Stimulated activated naive B cell treated with anti-CD40 and anti-IgM and Interleukin-4, amounts not matched to agents 10 μg/mL and 1 μg/mL and 100 μg/mL, for 72 hours (primary cell): Measurements from ENCODE around the gene FBXW4.
"Not testable (repeated sequence)": the region's sequence is repeated elsewhere in the genome, so short reads cannot be mapped to it uniquely, and the experiment has no call there.

ENCODE experiments used
- ATAC-seq, 2 donors: fragments of 150-1000 bp; cut with Tn5 transposase; replicated peaks; 2 replicates each; pipeline ENCODE4 v1.10.0; 2021; ENCODE audit warnings: moderate library complexity in 1 of 2
- DNase-seq: peaks from one replicate; pipeline ENCODE4 v3.0.0; 2021
- H3K27ac Mint-ChIP-seq: one replicate; pipeline ENCODE4 v1.8.0; 2022; ENCODE audit warnings: mild to moderate bottlenecking, mixed read lengths
- H3K27me3 Mint-ChIP-seq, 2 donors: one replicate each; pipeline ENCODE4 v1.8.0; 2022; ENCODE audit warnings: mixed read lengths in 2 of 2
- H3K36me3 Mint-ChIP-seq, 2 donors: one replicate each; pipeline ENCODE4 v1.8.0; 2022; ENCODE audit warnings: mixed read lengths in 2 of 2, mild to moderate bottlenecking in 1 of 2
- H3K4me1 Mint-ChIP-seq, 2 donors: one replicate each; pipeline ENCODE4 v1.8.0; 2022; ENCODE audit warnings: mixed read lengths in 2 of 2, mild to moderate bottlenecking in 1 of 2
- H3K4me3 Mint-ChIP-seq, 2 donors: one replicate each; pipeline ENCODE4 v1.8.0; 2022; ENCODE audit warnings: mild to moderate bottlenecking in 2 of 2, mixed read lengths in 2 of 2, moderate library complexity in 1 of 2
- H3K9me3 Mint-ChIP-seq, 2 donors: one replicate each; pipeline ENCODE4 v1.8.0; 2022; ENCODE audit warnings: mixed read lengths in 2 of 2, mild to moderate bottlenecking in 1 of 2

Gene FBXW4

DNA sequence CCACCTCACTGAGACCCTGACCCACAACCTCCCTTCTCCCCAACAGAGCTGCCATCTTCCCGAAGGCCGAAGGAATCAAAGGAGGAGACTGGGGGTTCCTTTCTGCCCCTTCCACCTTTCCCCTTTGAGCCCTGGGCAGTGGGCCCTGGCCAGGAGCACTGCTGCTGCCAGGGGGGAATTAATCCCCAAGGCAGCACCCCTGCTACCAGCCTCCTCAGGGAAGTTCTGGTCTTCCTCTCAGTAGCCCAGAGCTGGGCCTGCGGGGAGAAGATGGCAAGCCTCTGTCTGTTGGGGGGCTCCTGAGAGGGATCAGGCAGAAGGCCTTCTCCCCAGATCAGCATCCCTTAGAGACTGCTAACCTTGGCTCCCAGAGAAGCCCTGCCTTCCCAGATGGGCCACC lies 81.3 kb downstream of the FBXW4 start:
- H3K27ac Mint-ChIP-seq, result no peak overlapping the region
- ATAC-seq (no peak), DNase-seq (no peak)
- no peaks in the 10 kb centered on the region for H3K27me3 Mint-ChIP-seq
- H3K36me3 Mint-ChIP-seq, result peaks cover 37 to 49% of the 10 kb centered on the region in 2 donors
- H3K4me1 Mint-ChIP-seq, result peaks cover 17 to 21% of the 10 kb centered on the region in 2 donors
- H3K9me3 Mint-ChIP-seq, result no peaks in the 10 kb centered on the region
- H3K4me3 Mint-ChIP-seq, result no peak overlapping the region

- Mint-ChIP-seq H3K27ac (no peak overlapping the region), H3K4me1 (peaks cover 9 to 15% of the 10 kb centered on the region in 2 donors), H3K27me3 (no peaks in the 10 kb centered on the region)
These were observed 82.1 kb downstream of the FBXW4 start for GRCh38 chr10:101612872-101613271.

DNA sequence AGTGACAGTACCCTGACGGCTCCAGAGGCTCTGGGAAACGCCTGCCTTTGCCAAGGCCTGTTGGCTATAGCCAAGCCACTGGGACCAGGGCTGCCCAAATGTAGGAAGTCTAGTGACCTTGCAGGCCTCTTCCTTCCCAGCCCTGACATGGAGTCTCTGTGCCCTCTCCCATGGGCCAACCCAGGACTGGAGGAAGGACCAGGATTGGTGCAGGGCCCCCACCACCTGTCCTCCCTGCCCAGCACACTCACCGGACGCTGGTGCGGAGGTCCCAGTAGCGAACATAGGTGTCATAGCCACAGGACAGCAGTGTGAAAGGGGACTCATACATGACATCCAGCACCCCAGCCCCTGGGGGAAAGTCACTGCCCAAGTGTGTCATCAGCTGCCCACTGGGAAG lies 82.9 kb downstream of the FBXW4 start:
- H3K27me3 Mint-ChIP-seq, result no peaks in the 10 kb centered on the region
- DNase-seq (no peak), ATAC-seq (no peak)
- H3K9me3 Mint-ChIP-seq, result no peaks in the 10 kb centered on the region
- H3K27ac Mint-ChIP-seq, result peak overlapping the region; percentile 51
- H3K36me3 Mint-ChIP-seq, result peaks cover 32 to 38% of the 10 kb centered on the region in 2 donors
- peaks cover 2 to 7% of the 10 kb centered on the region in 2 donors for H3K4me1 Mint-ChIP-seq
- no peak overlapping the region for H3K4me3 Mint-ChIP-seq

More at GRCh38 chr10:101612872-101613271, 82.1 kb downstream of the FBXW4 start:
- no peak for DNase-seq
- Mint-ChIP-seq H3K9me3 (no peaks in the 10 kb centered on the region), H3K4me3 (no peak overlapping the region), H3K36me3 (peaks cover 32 to 45% of the 10 kb centered on the region in 2 donors)
- no peak for ATAC-seq

DNA sequence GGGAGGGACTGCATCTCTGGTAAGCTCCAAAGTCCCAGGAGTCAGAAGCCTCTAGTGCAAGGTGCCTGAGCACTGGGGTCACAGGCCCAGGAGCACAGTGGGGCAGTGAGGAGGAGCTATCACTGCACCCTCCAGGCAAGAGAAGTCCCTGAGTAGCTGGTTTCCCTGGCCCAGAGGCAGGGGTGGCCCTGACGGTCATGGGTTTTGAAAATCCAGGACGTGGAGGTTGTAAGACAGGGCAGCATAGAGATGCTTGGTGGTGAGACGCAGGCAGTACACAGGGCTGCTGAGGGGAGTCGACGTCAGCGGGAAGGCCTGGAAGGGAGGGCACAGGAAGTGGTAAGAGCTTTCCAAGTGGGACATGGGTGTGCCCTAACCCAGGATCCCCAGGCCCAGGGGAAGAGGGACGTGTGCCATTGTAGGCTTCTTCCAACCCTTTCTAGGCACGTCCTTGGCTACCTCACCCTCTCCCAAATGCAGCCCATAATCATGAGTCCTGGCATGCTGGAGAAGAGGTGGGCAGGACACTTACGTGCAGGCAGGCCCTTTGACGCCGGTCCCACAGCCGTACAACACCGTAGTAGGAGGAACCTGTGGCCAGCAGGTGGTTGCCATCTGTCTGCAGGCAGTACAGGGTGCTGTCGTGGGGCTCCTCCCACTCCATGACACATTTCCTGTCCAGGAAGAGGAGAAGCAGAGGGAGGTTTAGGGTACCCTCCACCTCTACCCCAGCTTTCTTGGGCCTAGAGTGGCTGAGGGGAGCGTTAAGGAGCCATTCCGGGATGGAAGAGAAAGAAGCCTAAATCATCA lies 83.7 kb downstream of the FBXW4 start:
- Mint-ChIP-seq H3K4me1 (peaks cover 0 to 5% of the 10 kb centered on the region in 2 donors), H3K36me3 (peaks cover 36 to 37% of the 10 kb centered on the region in 2 donors), H3K27me3 (no peaks in the 10 kb centered on the region), H3K4me3 (no peak overlapping the region), H3K9me3 (no peaks in the 10 kb centered on the region), H3K27ac (peak overlapping the region; percentile 26)
- ATAC-seq, result peak in 1 of 2 donors; percentile 36
- DNase-seq, result no peak

- DNase-seq (no peak), ATAC-seq (no peak)
- H3K27me3 Mint-ChIP-seq, result no peaks in the 10 kb centered on the region
- peaks cover 0 to 4% of the 10 kb centered on the region in 2 donors for H3K4me1 Mint-ChIP-seq
- no peak overlapping the region for H3K4me3 Mint-ChIP-seq
- peak overlapping the region; percentile 37 for H3K27ac Mint-ChIP-seq
- H3K9me3 Mint-ChIP-seq, result no peaks in the 10 kb centered on the region
- H3K36me3 Mint-ChIP-seq, result peaks cover 38 to 45% of the 10 kb centered on the region in 2 donors
These were observed 85.5 kb downstream of the FBXW4 start for GRCh38 chr10:101609481-101609880.

DNA sequence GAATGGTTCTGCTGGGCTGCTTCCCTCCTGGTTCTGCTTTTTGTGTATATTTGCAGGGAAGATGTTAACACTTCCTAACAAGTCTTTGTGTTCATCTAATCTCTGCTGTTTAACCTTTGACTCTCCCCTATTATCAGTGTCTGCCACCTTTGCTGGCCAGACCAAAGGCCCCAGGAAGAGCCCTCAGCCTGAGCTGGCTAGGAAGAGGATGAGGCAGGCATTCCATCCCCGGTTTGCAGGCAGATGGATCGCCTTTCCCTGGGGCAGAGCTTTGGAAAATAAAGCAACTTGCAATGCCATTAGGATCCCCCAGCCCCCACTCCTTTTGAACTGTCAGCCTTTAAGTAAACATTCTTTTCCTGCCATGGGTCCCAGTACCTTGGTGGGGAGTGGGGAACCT lies 87.8 kb downstream of the FBXW4 start:
- peaks cover 32 to 52% of the 10 kb centered on the region in 2 donors for H3K36me3 Mint-ChIP-seq
- H3K4me3 Mint-ChIP-seq, result no peak overlapping the region
- DNase-seq (no peak), ATAC-seq (no peak)
- H3K27me3 Mint-ChIP-seq, result no peaks in the 10 kb centered on the region
- peaks cover 0 to 4% of the 10 kb centered on the region in 2 donors for H3K4me1 Mint-ChIP-seq
- no peaks in the 10 kb centered on the region for H3K9me3 Mint-ChIP-seq
- H3K27ac Mint-ChIP-seq, result no peak overlapping the region

DNA sequence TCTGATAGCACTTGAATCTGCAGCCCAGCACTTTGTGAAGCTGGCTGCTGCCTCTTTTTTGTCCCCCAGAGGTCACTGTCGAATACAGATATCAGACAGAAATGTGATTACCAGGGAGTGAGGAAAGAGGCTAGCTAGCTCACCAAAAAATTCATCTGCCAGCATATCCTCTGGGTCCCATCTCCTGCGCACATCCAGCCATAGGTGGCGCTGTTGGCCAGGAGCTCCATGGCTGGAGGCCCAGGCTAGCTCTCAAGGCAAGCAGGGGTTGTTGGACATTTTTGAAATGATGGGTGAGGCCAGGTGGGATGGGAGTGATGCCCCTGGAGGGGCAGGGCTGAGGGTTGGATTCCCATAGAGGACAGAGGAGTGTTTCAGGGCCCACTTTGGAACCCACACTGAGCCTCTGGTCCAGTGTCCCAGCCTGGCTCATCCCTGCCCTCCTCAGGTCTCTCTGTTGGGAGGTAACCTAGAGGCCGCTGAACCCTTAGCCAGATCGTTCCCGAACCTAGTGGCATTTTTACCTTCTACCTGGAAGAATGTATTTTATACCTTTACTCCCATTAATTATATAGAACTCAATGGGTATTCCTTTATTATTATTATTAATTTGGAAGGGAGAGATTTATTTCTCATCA lies 92.1 kb downstream of the FBXW4 start:
- peaks cover 10 to 29% of the 10 kb centered on the region in 2 donors for H3K36me3 Mint-ChIP-seq
- H3K4me1 Mint-ChIP-seq, result no peaks in the 10 kb centered on the region
- H3K9me3 Mint-ChIP-seq, result no peaks in the 10 kb centered on the region
- peak; percentile 97 to 98 for ATAC-seq
- no peak overlapping the region for H3K4me3 Mint-ChIP-seq
- H3K27me3 Mint-ChIP-seq, result no peaks in the 10 kb centered on the region
- no peak overlapping the region for H3K27ac Mint-ChIP-seq
- peak; percentile 62 for DNase-seq

- H3K27me3 Mint-ChIP-seq, result no peaks in the 10 kb centered on the region
- ATAC-seq (no peak), DNase-seq (no peak)
- H3K4me3 Mint-ChIP-seq, result no peak overlapping the region
- no peaks in the 10 kb centered on the region for H3K9me3 Mint-ChIP-seq
- peaks cover 8 to 28% of the 10 kb centered on the region in 2 donors for H3K36me3 Mint-ChIP-seq
- H3K27ac Mint-ChIP-seq, result no peak overlapping the region
- H3K4me1 Mint-ChIP-seq, result no peaks in the 10 kb centered on the region
These were observed 93.4 kb downstream of the FBXW4 start for GRCh38 chr10:101601541-101601940.

DNA sequence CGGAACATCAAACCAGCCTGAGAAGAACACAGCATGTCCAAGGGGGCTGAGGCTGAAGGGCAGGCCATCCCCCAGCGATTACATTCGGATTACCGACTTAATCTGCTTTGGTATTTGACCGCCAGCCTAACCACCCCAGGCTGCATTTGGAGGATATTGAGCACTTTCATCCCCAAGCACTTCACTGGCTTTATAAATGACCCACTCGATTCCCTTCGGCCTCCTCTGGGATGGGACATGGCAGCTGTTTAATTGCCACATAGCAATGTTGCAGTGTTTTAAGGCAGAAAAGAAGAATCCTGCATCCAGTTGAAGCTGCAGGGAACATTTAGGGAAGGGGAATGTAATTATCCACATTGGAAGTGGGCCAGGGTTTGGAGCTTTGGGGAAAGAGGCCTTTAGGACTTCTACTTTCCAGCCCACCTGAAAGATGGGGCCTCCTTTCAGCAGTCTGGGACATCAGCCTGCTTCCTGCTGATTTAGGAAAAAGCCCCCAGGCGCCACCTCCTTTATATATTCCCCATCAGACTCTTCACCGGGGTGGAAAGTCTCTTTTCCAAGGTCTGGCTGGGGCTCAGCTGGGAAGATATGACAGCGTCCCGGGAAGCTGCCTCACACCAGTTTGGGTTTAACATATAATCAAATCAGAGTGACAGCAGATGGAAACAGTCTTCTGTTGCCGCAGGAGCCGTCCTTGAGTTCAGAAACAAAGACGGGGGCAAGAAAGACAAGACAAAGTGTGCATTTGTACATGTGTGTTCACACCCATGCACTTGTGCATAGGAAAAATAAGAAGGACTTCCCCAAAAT lies 97.7 kb downstream of the FBXW4 start:
- H3K27ac Mint-ChIP-seq, result no peak overlapping the region
- no peak for DNase-seq
- no peak overlapping the region for H3K4me3 Mint-ChIP-seq
- peaks cover 0 to 6% of the 10 kb centered on the region in 2 donors for H3K36me3 Mint-ChIP-seq
- no peaks in the 10 kb centered on the region for H3K27me3 Mint-ChIP-seq
- ATAC-seq, result no peak
- H3K9me3 Mint-ChIP-seq, result no peaks in the 10 kb centered on the region
- peaks cover 0 to 2% of the 10 kb centered on the region in 2 donors for H3K4me1 Mint-ChIP-seq

DNA sequence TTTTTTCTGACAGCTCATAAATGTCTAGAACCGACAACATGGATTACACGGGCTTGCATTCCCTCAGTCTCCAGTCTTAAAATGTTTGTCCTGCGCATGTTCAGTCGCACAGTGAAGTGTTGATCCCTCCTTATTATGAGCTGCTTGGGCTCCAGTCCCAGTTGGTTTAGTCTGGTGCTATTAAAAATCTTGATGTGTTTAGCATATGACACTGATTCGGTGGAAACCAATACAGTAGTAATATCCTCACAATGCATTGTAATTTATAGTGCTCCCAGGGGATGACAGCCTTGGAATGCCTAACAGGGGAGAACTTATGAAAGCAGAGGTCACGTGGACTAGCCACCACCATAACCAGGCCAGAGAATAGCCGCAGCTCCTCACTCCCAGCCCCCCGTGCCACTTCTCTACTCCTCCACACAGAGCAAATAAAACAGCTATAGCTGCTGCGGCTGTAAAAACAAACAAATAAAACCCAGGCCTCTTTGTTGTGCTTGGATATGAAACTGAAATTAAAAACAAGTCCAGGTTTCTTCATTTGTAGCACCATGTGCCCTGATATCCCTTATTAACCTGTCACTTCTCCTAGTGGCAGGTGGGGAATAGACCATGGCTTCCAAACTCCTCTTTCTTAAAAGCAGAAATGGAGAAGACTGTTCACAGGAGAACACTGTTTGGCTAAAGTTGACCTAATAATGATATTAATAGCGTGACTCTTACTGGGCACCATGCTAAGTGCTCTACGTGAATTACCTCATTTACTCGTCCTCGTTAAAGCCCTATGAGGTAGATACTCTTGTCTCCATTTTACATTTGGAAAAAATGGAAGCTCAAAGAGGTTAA lies 99.2 kb downstream of the FBXW4 start:
- Mint-ChIP-seq H3K4me3 (no peak overlapping the region), H3K27me3 (no peaks in the 10 kb centered on the region), H3K9me3 (no peaks in the 10 kb centered on the region), H3K4me1 (peaks cover 0 to 2% of the 10 kb centered on the region in 2 donors), H3K27ac (no peak overlapping the region), H3K36me3 (peaks cover 0 to 2% of the 10 kb centered on the region in 2 donors)
- no peak for ATAC-seq
- DNase-seq, result no peak

DNA sequence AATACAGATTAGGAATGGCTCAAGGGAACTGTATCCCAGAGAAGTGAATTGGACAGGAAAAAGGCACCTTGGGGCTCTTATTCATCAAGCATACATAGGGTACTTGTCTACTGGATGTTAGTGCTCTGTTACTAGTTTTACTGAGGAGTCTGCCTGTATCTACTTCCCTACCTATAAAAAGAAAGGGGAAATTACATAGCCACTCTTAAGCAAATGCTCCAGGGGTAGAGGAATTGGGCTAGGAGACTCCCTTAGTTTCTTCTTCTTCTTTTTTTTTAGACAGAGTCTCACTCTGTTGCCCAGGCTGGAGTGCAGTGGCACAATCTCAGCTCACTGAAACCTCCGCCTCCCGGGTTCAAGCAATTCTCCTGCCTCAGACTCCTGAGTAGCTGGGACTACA lies 101.6 kb downstream of the FBXW4 start:
- not testable (repeated sequence) for ATAC-seq, H3K9me3 Mint-ChIP-seq, H3K36me3 Mint-ChIP-seq, H3K4me3 Mint-ChIP-seq, H3K27ac Mint-ChIP-seq, H3K27me3 Mint-ChIP-seq, H3K4me1 Mint-ChIP-seq, DNase-seq

- DNase-seq (no peak), ATAC-seq (no peak)
- no peaks in the 10 kb centered on the region for H3K9me3 Mint-ChIP-seq
- peaks cover 18 to 42% of the 10 kb centered on the region in 2 donors for H3K4me1 Mint-ChIP-seq
- H3K4me3 Mint-ChIP-seq, result peak overlapping the region; percentile 96 to 99
- H3K27me3 Mint-ChIP-seq, result no peaks in the 10 kb centered on the region
- peak overlapping the region; percentile 5 for H3K27ac Mint-ChIP-seq
- H3K36me3 Mint-ChIP-seq, result peaks cover 15 to 17% of the 10 kb centered on the region in 2 donors
These were observed 106.1 kb downstream of the FBXW4 start for GRCh38 chr10:101588879-101589278.

DNA sequence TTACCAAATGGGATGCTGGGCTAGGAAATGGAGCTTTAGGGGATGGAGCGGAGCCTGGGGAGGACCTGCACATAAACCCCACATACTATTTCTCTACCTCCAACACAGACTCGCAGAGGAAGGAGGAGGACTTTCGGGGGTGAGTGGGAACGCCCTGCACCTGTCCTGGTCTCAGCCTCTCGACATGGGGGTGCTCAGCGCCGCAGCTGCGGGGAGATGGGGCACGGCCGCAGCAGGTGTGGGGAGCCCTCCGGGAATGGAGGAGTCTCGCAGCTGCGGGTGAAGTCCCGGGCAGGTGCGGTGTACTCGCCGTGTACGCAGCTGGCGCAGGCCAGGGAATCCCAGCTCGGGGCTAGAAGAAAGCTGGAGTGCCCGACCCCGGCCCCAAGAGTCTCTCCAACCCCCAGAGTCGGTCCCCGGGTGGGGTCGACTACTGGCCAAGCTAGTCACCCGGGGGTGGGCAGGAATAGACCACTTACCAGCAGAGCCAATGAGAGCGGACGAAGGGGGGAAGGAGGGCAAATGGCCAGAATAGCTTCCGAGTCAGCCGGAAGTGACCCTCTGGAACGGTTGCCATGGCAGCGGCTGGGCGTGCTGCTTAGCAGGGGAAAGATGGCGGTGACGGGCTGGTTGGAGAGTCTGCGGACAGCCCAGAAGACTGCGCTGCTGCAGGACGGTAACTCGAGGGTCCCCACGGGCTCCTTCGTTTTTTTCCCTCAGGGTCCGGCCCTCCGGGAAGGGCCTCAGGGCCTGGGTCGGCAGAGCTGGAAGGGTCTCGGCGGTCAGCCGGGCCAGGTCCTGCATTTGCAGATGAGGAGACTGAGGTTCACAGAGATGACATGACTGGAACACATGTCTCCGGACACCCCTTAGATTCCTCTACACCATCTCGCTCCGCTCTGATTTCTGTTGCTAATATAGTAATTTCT lies 107.0 kb downstream of the FBXW4 start, which contains the start of the genes DPCD and POLL:
TSS of gene DPCD (plus strand) at position 597 of the 929 bp plus-strand sequence. CDS start at position 613, 16 bp downstream.
TSS of gene POLL (minus strand) at position 533 of the 929 bp plus-strand sequence. CDS start 897 bp downstream, outside the sequence.
- Mint-ChIP-seq H3K9me3 (no peaks in the 10 kb centered on the region), H3K4me3 (peak within 1 kb of the TSS; percentile 96 to 99), H3K4me1 (peaks cover 16 to 42% of the 10 kb centered on the region in 2 donors), H3K27me3 (no peaks in the 10 kb centered on the region), H3K27ac (peak within 1 kb of the TSS; percentile 92), H3K36me3 (peaks cover 17 to 21% of the 10 kb centered on the region in 2 donors)
- DNase-seq, result peak; percentile 89
- peak; percentile 99 for ATAC-seq
